IMR-90 (cell line): Measurements from ENCODE around the gene RAB31. TPM values are rescaled to one million over a fixed set of nuclear protein-coding genes. Genes with fewer than 3 reads are reported as not detected.
A peak's percentile ranks its signal among the peaks of the same experiment; 100 is the strongest.

Experiments
- ATAC-seq: fragments of 200-7000 bp; cut with Tn5 transposase; 2 replicates; pipeline ENCODE4 v1.9.1; 2020; ENCODE audit warnings: low read depth, mild to moderate bottlenecking, moderate library complexity
- BruUV-seq: library from RNA; stranded (reverse); fragments of 400-500 nt; replicated peaks from 2 replicates; lab custom pipeline; 2021; lab: Mats Ljungman, UMichigan
- CTCF ChIA-PET: fragments of 300-600 bp; formaldehyde crosslinking; extraction: SDS; loops from one replicate; lab custom pipeline; 2021; ENCODE audit warnings: antibody characterized with exemption; lab: Yijun Ruan, JAX
- POLR2A ChIA-PET: fragments of 300-600 bp; sonication (Branson Sonifier 250); formaldehyde crosslinking; loops from one replicate; lab custom pipeline; 2022; ENCODE audit warnings: antibody characterized with exemption; ENCODE audit not compliant: unreplicated experiment; lab: Charles Lee
- DNase-seq: peaks from one replicate; pipeline ENCODE4 v3.0.0; 2013
- H2AFZ ChIP-seq: replicated peaks from 2 replicates; pipeline ENCODE3; 2013; ENCODE audit warnings: low read length, mild to moderate bottlenecking; ENCODE audit not compliant: poor library complexity
- H2AK5ac ChIP-seq: 2 replicates; pipeline ENCODE4 v1.6.1; 2013; ENCODE audit warnings: low read depth, low read length, inconsistent platforms
- H2AK9ac ChIP-seq: replicated peaks from 2 replicates; pipeline ENCODE3; 2013; ENCODE audit warnings: mild to moderate bottlenecking, low read depth, low read length, moderate library complexity; ENCODE audit not compliant: poor library complexity
- H2BK120ac ChIP-seq: 2 replicates; pipeline ENCODE4 v1.6.1; 2013; ENCODE audit warnings: low read depth, low read length, inconsistent platforms
- H2BK15ac ChIP-seq: 3 replicates; pipeline ENCODE4 v1.6.1; 2013; ENCODE audit warnings: low read depth, low read length, inconsistent platforms
- H2BK20ac ChIP-seq: 2 replicates; pipeline ENCODE4 v1.6.1; 2013; ENCODE audit warnings: low read depth, mild to moderate bottlenecking, inconsistent platforms, low read length, moderate library complexity
- H2BK5ac ChIP-seq: 2 replicates; pipeline ENCODE4 v1.6.1; 2013; ENCODE audit warnings: mild to moderate bottlenecking, low read depth, low read length, inconsistent platforms; ENCODE audit not compliant: poor library complexity, severe bottlenecking
- H3K14ac ChIP-seq: replicated peaks from 2 replicates; pipeline ENCODE4 v1.6.1; 2013; ENCODE audit warnings: low read depth, low read length, inconsistent platforms
- H3K18ac ChIP-seq: 2 replicates; pipeline ENCODE4 v1.6.1; 2013; ENCODE audit warnings: low read depth, low read length, control low read depth
- H3K23ac ChIP-seq: 2 replicates; pipeline ENCODE4 v1.6.1; 2013; ENCODE audit warnings: low read depth, low read length, inconsistent platforms
- H3K27ac ChIP-seq: 2 replicates; pipeline ENCODE4 v1.5.1; 2013; ENCODE audit warnings: mild to moderate bottlenecking, control low read depth, low read length; ENCODE audit not compliant: insufficient read depth
- H3K27me3 ChIP-seq: 2 replicates; pipeline ENCODE4 v1.6.1; 2013; ENCODE audit warnings: low read length; ENCODE audit not compliant: control insufficient read depth, insufficient read depth
- H3K36me3 ChIP-seq: 2 replicates; pipeline ENCODE4 v1.6.1; 2013; ENCODE audit warnings: low read length, mixed read lengths; ENCODE audit not compliant: control insufficient read depth, insufficient read depth
- H3K4ac ChIP-seq: 2 replicates; pipeline ENCODE4 v1.6.1; 2013; ENCODE audit warnings: low read depth, low read length, inconsistent platforms
- H3K4me1 ChIP-seq: 2 replicates; pipeline ENCODE4 v1.6.1; 2013; ENCODE audit warnings: low read length, mixed read lengths; ENCODE audit not compliant: control insufficient read depth, insufficient read depth
- H3K4me2 ChIP-seq: 2 replicates; pipeline ENCODE4 v1.6.1; 2013; ENCODE audit warnings: low read depth, mild to moderate bottlenecking, control low read depth, low read length, moderate library complexity
- H3K4me3 ChIP-seq: 2 replicates; pipeline ENCODE4 v1.5.1; 2013; ENCODE audit warnings: low read depth, mild to moderate bottlenecking, control low read depth, low read length, moderate library complexity; ENCODE audit not compliant: insufficient read depth
- H3K56ac ChIP-seq: 2 replicates; pipeline ENCODE4 v1.6.1; 2013; ENCODE audit warnings: low read length, inconsistent platforms; ENCODE audit not compliant: insufficient read depth; ENCODE audit errors: extremely low read depth
- H3K79me1 ChIP-seq, 2 experiments: 2 replicates each; pipeline ENCODE4 v1.6.1; 2013; ENCODE audit warnings: low read length in 2 of 2, inconsistent platforms in 1 of 2, low read depth in 1 of 2
- H3K9ac ChIP-seq: 2 replicates; pipeline ENCODE4 v1.6.1; 2013; ENCODE audit warnings: low read depth, low read length, control low read depth
- H3K9me1 ChIP-seq: 2 replicates; pipeline ENCODE4 v1.6.1; 2013; ENCODE audit warnings: low read length, inconsistent platforms; ENCODE audit not compliant: insufficient read depth
- H3K9me3 ChIP-seq: 2 replicates; pipeline ENCODE4 v1.6.1; 2013; ENCODE audit warnings: low read length; ENCODE audit not compliant: control insufficient read depth, insufficient read depth
- H4K20me1 ChIP-seq: 2 replicates; pipeline ENCODE4 v1.6.1; 2013; ENCODE audit warnings: low read length, inconsistent platforms; ENCODE audit not compliant: insufficient read depth
- H4K5ac ChIP-seq: 2 replicates; pipeline ENCODE4 v1.6.1; 2013; ENCODE audit warnings: mild to moderate bottlenecking, low read depth, low read length, control low read depth
- H4K8ac ChIP-seq, 2 experiments: 2 replicates each; pipeline ENCODE4 v1.6.1; 2013; ENCODE audit warnings: low read depth in 2 of 2, low read length in 2 of 2, control low read depth in 1 of 2, inconsistent platforms in 1 of 2
- H4K91ac ChIP-seq: 2 replicates; pipeline ENCODE4 v1.6.1; 2013; ENCODE audit warnings: low read depth, low read length, inconsistent platforms; ENCODE audit not compliant: insufficient read depth
- CHD1 ChIP-seq: IDR thresholded peaks from 2 replicates; pipeline ENCODE4 v1.6.1; 2012; ENCODE audit warnings: low read depth, low read length, improper control_type of control experiment
- MAFK ChIP-seq: IDR thresholded peaks from 2 replicates; pipeline ENCODE4 v1.6.1; 2012; ENCODE audit warnings: low read depth, low read length, improper control_type of control experiment
- NFE2L2 ChIP-seq: fragments of 150-350 bp; IDR thresholded peaks from 2 replicates; pipeline ENCODE4 v1.6.1; 2016; ENCODE audit warnings: low read depth, mild to moderate bottlenecking, low read length
- RAD21 ChIP-seq: IDR thresholded peaks from 2 replicates; pipeline ENCODE4 v1.6.1; 2012; ENCODE audit warnings: low read length, improper control_type of control experiment
- RFX5 ChIP-seq: IDR thresholded peaks from 2 replicates; pipeline ENCODE4 v1.8.0; 2012; ENCODE audit warnings: low read depth, mild to moderate bottlenecking, low read length, moderate library complexity
- WGBS, 2 experiments: methylation state at CpG; one replicate each; pipeline versions ENCODE4 v1.1.5 to v1.1.7; 2013; ENCODE audit warnings: missing lambda C conversion rate in 2 of 2; ENCODE audit not compliant: insufficient read length in 1 of 2; ENCODE audit errors: extremely low coverage in 2 of 2; 5-methylcytosine and 5-hydroxymethylcytosine counted together
- dilution Hi-C: fragments of 300-500 bp; cut with HindIII; formaldehyde crosslinking; loops from one replicate; pipeline ENCODE4 v1.14.3; 2018; ENCODE audit warnings: low sequenced_read_pairs; ENCODE audit not compliant: unreplicated experiment
- in situ Hi-C: fragments of 300-500 bp; cut with MboI; formaldehyde crosslinking; loops from 3 replicates; pipeline ENCODE4 v1.14.3; 2019; ENCODE audit warnings: low sequenced_read_pairs, inconsistent platforms, mixed read lengths
- intact Hi-C: fragments of 100-400 bp; cut with micrococcal nuclease; formaldehyde crosslinking; loops from 2 replicates; pipeline ENCODE4 v1.10.0; 2022
- polyA plus RNA-seq, 3 experiments: library from polyadenylated mRNA; depleted of rRNA; stranded (reverse); fragments of >200 nt; gene quantifications; 2 replicates each; pipeline ENCODE4 v1.2.3, GENCODE V29; 2012; ENCODE audit warnings: low replicate concordance in 1 of 3
- total RNA-seq: library from RNA; depleted of rRNA; stranded (reverse); fragments of >200 nt; gene quantifications from 2 replicates; pipeline ENCODE4 v1.2.3, GENCODE V29; 2012
- TF ChIP-seq, protein P1 (sequence below): fragments of 150-350 bp; IDR thresholded peaks from 2 replicates; pipeline ENCODE4 v1.6.1; 2016; ENCODE audit warnings: low read depth, mild to moderate bottlenecking, low read length, moderate library complexity, borderline replicate concordance

Gene RAB31
- total and polyA plus RNA-seq, 2 of the 4 experiments (the other 2 are of a cell fraction) = 13.8 to 26.9 TPM

DNA sequence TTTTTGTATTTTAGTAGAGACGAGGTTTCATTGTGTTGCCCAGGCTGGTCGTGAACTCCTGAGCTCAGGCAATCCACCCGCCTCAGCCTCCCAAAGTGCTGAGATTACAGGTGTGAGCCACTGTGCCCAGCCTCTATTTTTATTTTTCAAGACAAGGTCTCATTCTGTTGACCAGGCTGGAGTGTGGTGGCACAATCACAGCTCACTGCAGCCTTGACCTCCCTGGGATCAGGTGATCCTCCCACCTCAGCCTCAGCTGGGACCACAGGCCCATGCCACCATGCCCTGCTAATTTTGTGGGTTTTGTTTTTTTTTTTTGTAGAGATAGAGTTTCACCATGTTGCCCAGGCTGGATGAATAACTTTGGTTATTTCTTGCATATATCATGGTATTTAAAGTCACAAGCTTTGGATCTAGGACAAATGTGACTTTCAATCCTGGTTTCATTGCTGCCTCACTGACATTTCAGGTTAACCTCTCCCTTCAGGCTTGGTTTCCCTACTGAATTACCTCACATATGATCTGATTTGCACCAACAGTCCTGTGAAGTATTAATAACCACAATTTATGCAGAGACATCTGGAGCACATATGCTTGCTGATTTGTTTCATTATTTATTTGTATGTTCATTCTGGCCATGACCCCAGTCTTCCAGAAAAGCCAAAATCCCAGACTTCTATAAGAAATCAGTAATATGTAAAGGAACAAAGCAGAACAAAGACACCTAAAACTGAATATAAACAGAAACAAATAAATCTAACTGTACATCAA lies 17.5 kb upstream of the RAB31 start:
- ChIA-PET CTCF (no interaction called here), POLR2A (no interaction called here)
- TF ChIP-seq CHD1 = no peak
- no peak for TF ChIP-seq MAFK
- no peak for TF ChIP-seq RFX5
- no peak for TF ChIP-seq NFE2L2
- TF ChIP-seq, protein P1, sequence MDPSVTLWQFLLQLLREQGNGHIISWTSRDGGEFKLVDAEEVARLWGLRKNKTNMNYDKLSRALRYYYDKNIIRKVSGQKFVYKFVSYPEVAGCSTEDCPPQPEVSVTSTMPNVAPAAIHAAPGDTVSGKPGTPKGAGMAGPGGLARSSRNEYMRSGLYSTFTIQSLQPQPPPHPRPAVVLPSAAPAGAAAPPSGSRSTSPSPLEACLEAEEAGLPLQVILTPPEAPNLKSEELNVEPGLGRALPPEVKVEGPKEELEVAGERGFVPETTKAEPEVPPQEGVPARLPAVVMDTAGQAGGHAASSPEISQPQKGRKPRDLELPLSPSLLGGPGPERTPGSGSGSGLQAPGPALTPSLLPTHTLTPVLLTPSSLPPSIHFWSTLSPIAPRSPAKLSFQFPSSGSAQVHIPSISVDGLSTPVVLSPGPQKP = no peak
- TF ChIP-seq RAD21 = no peak
- Histone ChIP-seq H2AFZ (no peak overlapping the region), H3K79me1 (no peaks in the 10 kb centered on the region; a peak in 1 of 4 replicates), H3K4me2 (no peak overlapping the region; the same call in 1 of the 2 replicates), H3K9me1 (no peaks in the 10 kb centered on the region), H3K56ac (no peak overlapping the region), H4K91ac (no peak overlapping the region), H3K23ac (no peak overlapping the region), H3K4ac (no peak overlapping the region), H2BK15ac (no peak overlapping the region; the same call in 2 of the 3 replicates), H3K4me3 (no peak overlapping the region), H3K27me3 (no peaks in the 10 kb centered on the region), H3K9ac (no peak overlapping the region), H2AK5ac (no peak overlapping the region), H4K20me1 (no peaks in the 10 kb centered on the region), H2BK5ac (no peak overlapping the region), H2BK120ac (no peak overlapping the region), H4K8ac (no peak overlapping the region), H3K27ac (no peak overlapping the region), H2AK9ac (no peak overlapping the region), H4K5ac (no peak overlapping the region), H3K36me3 (no peaks in the 10 kb centered on the region), H3K4me1 (no peaks in the 10 kb centered on the region; the same call in 1 of the 2 replicates), H3K18ac (no peak overlapping the region), H2BK20ac (no peak overlapping the region), H3K14ac (no peak overlapping the region), H3K9me3 (no peaks in the 10 kb centered on the region)
- intact Hi-C loops = no loop called here
- ATAC-seq (no peak), DNase-seq (peak; percentile 67)
- dilution Hi-C loops = no loop called here
- BruUV-seq = no TSS peak
- 100% methylated on average over 2 of the region's 3 CpGs; no CpG with 5 or more reads in 1 of the 2 experiments for WGBS, 2 experiments
- in situ Hi-C loops = no loop called here
